ENCODE data around the gene UST.

DNA sequence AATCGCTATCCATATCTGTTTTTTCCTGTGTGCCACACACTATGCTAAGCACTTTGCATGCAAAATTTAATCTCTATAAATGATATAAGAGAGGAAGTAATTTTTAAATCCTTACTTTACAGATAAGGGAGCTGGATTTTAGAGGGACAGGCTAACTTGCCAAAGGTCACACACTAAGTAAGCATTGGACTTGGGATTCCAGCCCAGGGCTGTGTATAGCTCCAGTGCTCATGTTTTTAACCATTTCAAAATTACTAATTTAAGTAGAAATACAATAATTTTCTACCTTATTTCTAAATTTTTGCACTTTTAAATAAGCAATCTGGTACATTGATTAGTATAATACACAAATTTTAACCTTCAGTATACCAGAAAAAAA lies 144.6 kb downstream of the UST start:
- TF ChIP-seq, protein P1, sequence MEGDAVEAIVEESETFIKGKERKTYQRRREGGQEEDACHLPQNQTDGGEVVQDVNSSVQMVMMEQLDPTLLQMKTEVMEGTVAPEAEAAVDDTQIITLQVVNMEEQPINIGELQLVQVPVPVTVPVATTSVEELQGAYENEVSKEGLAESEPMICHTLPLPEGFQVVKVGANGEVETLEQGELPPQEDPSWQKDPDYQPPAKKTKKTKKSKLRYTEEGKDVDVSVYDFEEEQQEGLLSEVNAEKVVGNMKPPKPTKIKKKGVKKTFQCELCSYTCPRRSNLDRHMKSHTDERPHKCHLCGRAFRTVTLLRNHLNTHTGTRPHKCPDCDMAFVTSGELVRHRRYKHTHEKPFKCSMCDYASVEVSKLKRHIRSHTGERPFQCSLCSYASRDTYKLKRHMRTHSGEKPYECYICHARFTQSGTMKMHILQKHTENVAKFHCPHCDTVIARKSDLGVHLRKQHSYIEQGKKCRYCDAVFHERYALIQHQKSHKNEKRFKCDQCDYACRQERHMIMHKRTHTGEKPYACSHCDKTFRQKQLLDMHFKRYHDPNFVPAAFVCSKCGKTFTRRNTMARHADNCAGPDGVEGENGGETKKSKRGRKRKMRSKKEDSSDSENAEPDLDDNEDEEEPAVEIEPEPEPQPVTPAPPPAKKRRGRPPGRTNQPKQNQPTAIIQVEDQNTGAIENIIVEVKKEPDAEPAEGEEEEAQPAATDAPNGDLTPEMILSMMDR (IDR thresholded peaks at IDR 0.05) = no peak
- TF ChIP-seq KAT7 (CRISPR knock-in tag; IDR thresholded peaks at IDR 0.05; ENCODE audit: borderline replicate concordance) (no peak), ZNF263 (CRISPR knock-in tag; IDR thresholded peaks at IDR 0.05; ENCODE audit: low read depth) (no peak), FOXK1 (CRISPR knock-in tag; IDR thresholded peaks at IDR 0.05) (no peak), TEAD4 (CRISPR knock-in tag; IDR thresholded peaks at IDR 0.05) (no peak), RELA (CRISPR knock-in tag; IDR thresholded peaks at IDR 0.05; ENCODE audit: borderline replicate concordance) (no peak), SMAD3 (CRISPR knock-in tag; IDR thresholded peaks at IDR 0.05; ENCODE audit: borderline replicate concordance) (no peak), ATF1 (CRISPR knock-in tag; IDR thresholded peaks at IDR 0.05) (no peak), ETV6 (CRISPR knock-in tag; IDR thresholded peaks at IDR 0.05) (no peak)
- TF ChIP-seq, protein P2, sequence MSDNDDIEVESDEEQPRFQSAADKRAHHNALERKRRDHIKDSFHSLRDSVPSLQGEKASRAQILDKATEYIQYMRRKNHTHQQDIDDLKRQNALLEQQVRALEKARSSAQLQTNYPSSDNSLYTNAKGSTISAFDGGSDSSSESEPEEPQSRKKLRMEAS (CRISPR knock-in tag; IDR thresholded peaks at IDR 0.05) = no peak
- TF ChIP-seq, protein P3, sequence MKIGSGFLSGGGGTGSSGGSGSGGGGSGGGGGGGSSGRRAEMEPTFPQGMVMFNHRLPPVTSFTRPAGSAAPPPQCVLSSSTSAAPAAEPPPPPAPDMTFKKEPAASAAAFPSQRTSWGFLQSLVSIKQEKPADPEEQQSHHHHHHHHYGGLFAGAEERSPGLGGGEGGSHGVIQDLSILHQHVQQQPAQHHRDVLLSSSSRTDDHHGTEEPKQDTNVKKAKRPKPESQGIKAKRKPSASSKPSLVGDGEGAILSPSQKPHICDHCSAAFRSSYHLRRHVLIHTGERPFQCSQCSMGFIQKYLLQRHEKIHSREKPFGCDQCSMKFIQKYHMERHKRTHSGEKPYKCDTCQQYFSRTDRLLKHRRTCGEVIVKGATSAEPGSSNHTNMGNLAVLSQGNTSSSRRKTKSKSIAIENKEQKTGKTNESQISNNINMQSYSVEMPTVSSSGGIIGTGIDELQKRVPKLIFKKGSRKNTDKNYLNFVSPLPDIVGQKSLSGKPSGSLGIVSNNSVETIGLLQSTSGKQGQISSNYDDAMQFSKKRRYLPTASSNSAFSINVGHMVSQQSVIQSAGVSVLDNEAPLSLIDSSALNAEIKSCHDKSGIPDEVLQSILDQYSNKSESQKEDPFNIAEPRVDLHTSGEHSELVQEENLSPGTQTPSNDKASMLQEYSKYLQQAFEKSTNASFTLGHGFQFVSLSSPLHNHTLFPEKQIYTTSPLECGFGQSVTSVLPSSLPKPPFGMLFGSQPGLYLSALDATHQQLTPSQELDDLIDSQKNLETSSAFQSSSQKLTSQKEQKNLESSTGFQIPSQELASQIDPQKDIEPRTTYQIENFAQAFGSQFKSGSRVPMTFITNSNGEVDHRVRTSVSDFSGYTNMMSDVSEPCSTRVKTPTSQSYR (CRISPR knock-in tag; IDR thresholded peaks at IDR 0.05) = no peak
- TF ChIP-seq, protein P4, sequence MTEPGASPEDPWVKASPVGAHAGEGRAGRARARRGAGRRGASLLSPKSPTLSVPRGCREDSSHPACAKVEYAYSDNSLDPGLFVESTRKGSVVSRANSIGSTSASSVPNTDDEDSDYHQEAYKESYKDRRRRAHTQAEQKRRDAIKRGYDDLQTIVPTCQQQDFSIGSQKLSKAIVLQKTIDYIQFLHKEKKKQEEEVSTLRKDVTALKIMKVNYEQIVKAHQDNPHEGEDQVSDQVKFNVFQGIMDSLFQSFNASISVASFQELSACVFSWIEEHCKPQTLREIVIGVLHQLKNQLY (CRISPR knock-in tag; IDR thresholded peaks at IDR 0.05) = no peak
- TF ChIP-seq, protein P5, sequence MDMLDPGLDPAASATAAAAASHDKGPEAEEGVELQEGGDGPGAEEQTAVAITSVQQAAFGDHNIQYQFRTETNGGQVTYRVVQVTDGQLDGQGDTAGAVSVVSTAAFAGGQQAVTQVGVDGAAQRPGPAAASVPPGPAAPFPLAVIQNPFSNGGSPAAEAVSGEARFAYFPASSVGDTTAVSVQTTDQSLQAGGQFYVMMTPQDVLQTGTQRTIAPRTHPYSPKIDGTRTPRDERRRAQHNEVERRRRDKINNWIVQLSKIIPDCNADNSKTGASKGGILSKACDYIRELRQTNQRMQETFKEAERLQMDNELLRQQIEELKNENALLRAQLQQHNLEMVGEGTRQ (CRISPR knock-in tag; IDR thresholded peaks at IDR 0.05) = no peak

Measured in WTC11 (cell line).